Measurements from ENCODE around the gene DAPK1. TPM values are rescaled to one million over a fixed set of nuclear protein-coding genes. Genes with fewer than 3 reads are reported as not detected.

Gene DAPK1
- polyA plus RNA-seq, 1 experiment: 5.4 TPM

DNA sequence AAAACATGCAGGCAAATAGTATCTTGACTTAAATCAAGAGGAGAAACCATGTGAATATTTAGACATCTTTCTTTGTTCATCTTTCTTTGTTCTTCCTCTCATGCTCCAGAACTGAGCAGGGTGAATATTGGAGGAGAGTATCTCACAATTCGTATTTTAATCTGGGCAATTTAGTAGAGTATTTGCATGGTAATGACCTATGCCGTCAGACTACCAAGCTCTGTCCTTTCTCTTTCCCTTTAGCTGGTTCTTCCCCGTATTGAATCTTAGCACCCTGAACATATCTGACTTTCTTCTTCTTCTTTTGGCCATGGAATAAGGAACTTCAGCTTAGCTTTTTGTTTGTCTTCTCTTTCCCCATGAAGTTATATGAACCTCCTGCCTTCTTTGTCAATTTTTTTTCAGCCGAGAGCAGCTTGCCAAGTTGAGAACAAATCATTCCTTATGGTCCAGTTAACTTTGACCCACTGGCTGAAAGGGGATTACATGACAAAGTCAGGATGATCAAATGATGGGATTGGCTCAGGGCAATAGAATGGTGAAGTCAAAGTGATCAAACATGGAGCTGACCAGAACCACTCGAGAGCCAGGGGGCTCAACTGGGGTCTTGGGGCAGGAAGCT lies 95.8 kb downstream of the DAPK1 start:
- ChIA-PET POLR2A (no interaction called here), CTCF (interaction anchor here (3.8 kb wide), 1 partner anchor 69 kb away, joined by 10 read pairs; no protein-coding TSS in a partner anchor)
- Histone ChIP-seq H3K36me3 (ENCODE audit: control insufficient read depth, insufficient read depth, low read length) (no peaks in the 10 kb centered on the region), H3K27me3 (ENCODE audit: control insufficient read depth, insufficient read depth, low read length) (no peaks in the 10 kb centered on the region), H3K4me3 (ENCODE audit: low read depth, low read length) (no peak overlapping the region)
- TF ChIP-seq, protein P1, sequence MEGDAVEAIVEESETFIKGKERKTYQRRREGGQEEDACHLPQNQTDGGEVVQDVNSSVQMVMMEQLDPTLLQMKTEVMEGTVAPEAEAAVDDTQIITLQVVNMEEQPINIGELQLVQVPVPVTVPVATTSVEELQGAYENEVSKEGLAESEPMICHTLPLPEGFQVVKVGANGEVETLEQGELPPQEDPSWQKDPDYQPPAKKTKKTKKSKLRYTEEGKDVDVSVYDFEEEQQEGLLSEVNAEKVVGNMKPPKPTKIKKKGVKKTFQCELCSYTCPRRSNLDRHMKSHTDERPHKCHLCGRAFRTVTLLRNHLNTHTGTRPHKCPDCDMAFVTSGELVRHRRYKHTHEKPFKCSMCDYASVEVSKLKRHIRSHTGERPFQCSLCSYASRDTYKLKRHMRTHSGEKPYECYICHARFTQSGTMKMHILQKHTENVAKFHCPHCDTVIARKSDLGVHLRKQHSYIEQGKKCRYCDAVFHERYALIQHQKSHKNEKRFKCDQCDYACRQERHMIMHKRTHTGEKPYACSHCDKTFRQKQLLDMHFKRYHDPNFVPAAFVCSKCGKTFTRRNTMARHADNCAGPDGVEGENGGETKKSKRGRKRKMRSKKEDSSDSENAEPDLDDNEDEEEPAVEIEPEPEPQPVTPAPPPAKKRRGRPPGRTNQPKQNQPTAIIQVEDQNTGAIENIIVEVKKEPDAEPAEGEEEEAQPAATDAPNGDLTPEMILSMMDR (IDR thresholded peaks at IDR 0.05; ENCODE audit: insufficient read depth, low read depth, low read length): no peak
- DNase-seq (ENCODE audit: low read depth): no peak

DNA sequence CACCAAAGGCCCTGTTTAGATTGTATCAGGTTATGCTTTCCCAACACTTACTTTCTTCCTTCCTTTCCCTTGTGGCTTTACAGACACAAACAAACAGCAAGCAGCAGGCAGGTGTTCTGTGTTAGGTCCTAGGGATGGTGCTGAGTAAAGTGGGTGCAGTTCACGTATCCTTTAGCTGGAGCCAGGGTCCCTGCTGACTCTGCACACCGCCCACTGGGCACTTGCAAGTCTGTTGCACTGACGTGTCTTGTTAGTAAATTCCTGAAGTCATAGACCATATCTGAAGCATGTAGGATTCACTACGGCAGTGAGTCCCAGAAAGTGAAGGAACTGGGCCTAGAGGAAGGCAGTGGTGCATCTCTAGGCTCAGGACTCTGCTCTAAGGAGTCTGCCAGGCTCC lies 96.5 kb downstream of the DAPK1 start:
- POLR2A ChIA-PET: no interaction called here
- CTCF ChIA-PET: interaction anchor here (3.8 kb wide), 1 partner anchor 68 kb away, joined by 10 read pairs; no protein-coding TSS in a partner anchor
- H3K4me3 ChIP-seq (ENCODE audit: low read depth, low read length): no peak overlapping the region
- H3K27me3 ChIP-seq (ENCODE audit: control insufficient read depth, insufficient read depth, low read length): no peaks in the 10 kb centered on the region
- TF ChIP-seq, protein P1 (IDR thresholded peaks at IDR 0.05; ENCODE audit: insufficient read depth, low read depth, low read length): no peak
- no peaks in the 10 kb centered on the region for H3K36me3 ChIP-seq (ENCODE audit: control insufficient read depth, insufficient read depth, low read length)
- no peak for DNase-seq (ENCODE audit: low read depth)

DNA sequence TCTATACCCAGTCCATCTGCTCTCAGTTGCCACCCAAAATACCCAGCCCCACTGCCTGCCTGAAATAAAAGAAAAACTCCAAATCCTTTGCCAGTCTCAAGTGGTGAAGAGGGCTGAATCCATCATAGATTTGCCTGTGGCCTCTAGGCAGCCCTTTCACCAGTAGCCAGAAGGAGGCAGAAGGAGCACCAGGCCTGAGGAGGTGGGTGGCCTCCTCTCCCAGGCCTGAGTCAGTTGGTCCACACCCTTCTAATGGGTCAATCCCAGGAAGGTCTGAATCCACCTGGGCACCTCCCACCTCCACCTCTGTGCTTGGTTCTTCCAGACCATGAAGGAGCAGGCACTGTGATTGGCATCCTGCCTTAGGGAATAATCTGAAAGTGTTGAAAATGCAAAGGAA lies 97.0 kb downstream of the DAPK1 start:
- Histone ChIP-seq H3K27me3 (ENCODE audit: control insufficient read depth, insufficient read depth, low read length) (no peaks in the 10 kb centered on the region), H3K4me3 (ENCODE audit: low read depth, low read length) (no peak overlapping the region), H3K36me3 (ENCODE audit: control insufficient read depth, insufficient read depth, low read length) (no peaks in the 10 kb centered on the region)
- ChIA-PET POLR2A (no interaction called here), CTCF (no interaction called here)
- DNase-seq (ENCODE audit: low read depth): no peak
- TF ChIP-seq, protein P1 (IDR thresholded peaks at IDR 0.05; ENCODE audit: insufficient read depth, low read depth, low read length): no peak

DNA sequence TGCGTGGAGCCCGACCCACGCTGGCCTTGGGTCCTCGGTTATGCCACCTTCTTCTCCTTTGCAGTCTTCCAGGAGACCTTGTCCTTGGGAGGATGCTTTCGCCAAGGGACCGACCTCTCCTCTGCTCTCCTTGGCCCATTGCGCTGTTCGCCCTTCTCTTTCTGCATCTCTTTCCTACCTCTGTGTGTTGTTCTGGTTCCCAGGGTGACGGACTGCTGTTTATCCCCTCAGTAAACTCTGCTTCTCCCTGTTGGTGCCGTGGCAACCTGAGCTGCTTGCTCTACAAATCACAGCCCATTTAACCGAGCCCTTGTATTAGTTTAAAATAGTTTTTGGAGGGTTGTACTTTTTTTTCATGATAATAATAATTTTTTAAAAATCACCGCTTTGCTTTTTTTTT lies 97.9 kb downstream of the DAPK1 start:
- Histone ChIP-seq H3K4me3 (ENCODE audit: low read depth, low read length) (no peak overlapping the region), H3K27me3 (ENCODE audit: control insufficient read depth, insufficient read depth, low read length) (no peaks in the 10 kb centered on the region), H3K36me3 (ENCODE audit: control insufficient read depth, insufficient read depth, low read length) (no peaks in the 10 kb centered on the region)
- CTCF ChIA-PET: no interaction called here
- no peak for DNase-seq (ENCODE audit: low read depth)
- POLR2A ChIA-PET: interaction anchor here (0.7 kb wide), 1 partner anchor 18 kb away, joined by 3 read pairs; no protein-coding TSS in a partner anchor
- TF ChIP-seq, protein P1 (IDR thresholded peaks at IDR 0.05; ENCODE audit: insufficient read depth, low read depth, low read length): no peak

DNA sequence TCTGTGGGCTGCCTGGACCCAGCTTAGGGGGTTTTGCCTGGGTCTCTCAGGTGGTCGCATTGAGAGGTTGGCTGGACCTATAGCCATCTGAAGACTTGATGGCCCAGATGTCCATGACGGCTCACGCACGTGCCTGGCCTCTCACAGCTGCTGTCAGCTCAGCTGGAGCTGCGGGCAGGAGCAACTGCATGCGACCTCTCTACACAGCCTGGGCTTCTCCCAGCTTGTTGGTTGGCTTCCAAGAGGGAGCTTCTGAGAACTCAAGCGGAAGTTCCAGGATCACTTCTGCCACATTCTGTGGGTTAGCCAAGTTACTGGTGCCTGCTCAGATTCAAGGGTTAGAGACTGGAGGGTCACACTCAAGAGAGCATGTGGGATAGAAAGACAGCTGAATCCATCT lies 99.2 kb downstream of the DAPK1 start:
- H3K27me3 ChIP-seq (ENCODE audit: control insufficient read depth, insufficient read depth, low read length): no peaks in the 10 kb centered on the region
- no peaks in the 10 kb centered on the region for H3K36me3 ChIP-seq (ENCODE audit: control insufficient read depth, insufficient read depth, low read length)
- ChIA-PET POLR2A (no interaction called here), CTCF (no interaction called here)
- H3K4me3 ChIP-seq (ENCODE audit: low read depth, low read length): no peak overlapping the region
- TF ChIP-seq, protein P1 (IDR thresholded peaks at IDR 0.05; ENCODE audit: insufficient read depth, low read depth, low read length): no peak
- no peak for DNase-seq (ENCODE audit: low read depth)
